Endothelial cell of umbilical vein (primary cell): ENCODE measurements around the gene CARD6. TPM values are rescaled to one million over a fixed set of nuclear protein-coding genes. Genes with fewer than 3 reads are reported as not detected.
"Not testable (repeated sequence)": the region's sequence is repeated elsewhere in the genome, so short reads cannot be mapped to it uniquely, and the experiment has no call there.

ENCODE experiments used
- BruUV-seq: library from RNA; stranded (reverse); fragments of 400-500 nt; replicated peaks from 2 replicates; lab custom pipeline; 2021; lab: Mats Ljungman, UMichigan
- CTCF ChIA-PET: fragments of 300-600, 350-600 bp; sonication (Branson Sonifier 250); formaldehyde crosslinking; loops from one replicate; lab custom pipeline; 2021; ENCODE audit warnings: antibody characterized with exemption, inconsistent platforms; lab: Charles Lee
- POLR2A ChIA-PET: fragments of 300-600, 350-600 bp; sonication (Branson Sonifier 250); formaldehyde crosslinking; loops from one replicate; lab custom pipeline; 2021; ENCODE audit warnings: antibody characterized with exemption, inconsistent platforms; lab: Charles Lee
- DNase-seq: peaks from one replicate; pipeline ENCODE4 v3.0.0-alpha.2; 2011; ENCODE audit warnings: low read depth, low spot score
- FAIRE-seq: peaks from 2 replicates; lab custom pipeline; 2011; peaks lifted over from hg19 to GRCh38; lab: Jason Lieb, UNC
- H2AFZ ChIP-seq: 2 replicates; pipeline ENCODE4 v1.6.0; 2012; ENCODE audit warnings: low read depth, low read length, control low read depth, inconsistent platforms
- H3K27ac ChIP-seq: 2 replicates; pipeline ENCODE4 v1.5.1; 2011; ENCODE audit warnings: low read depth, mild to moderate bottlenecking, control low read depth, low read length, moderate library complexity; ENCODE audit not compliant: insufficient read depth
- H3K27me3 ChIP-seq, 2 experiments: 2 replicates each; pipeline versions ENCODE4 v1.6.0 to v1.6.1; 2011; ENCODE audit warnings: low read length in 2 of 2, mixed read lengths in 1 of 2; ENCODE audit not compliant: control insufficient read depth in 2 of 2, insufficient read depth in 2 of 2
- H3K36me3 ChIP-seq, 2 experiments: 2 replicates in 1 of 2; 3 replicates in 1 of 2; pipeline ENCODE4 v1.5.1; 2011; ENCODE audit warnings: low read length in 2 of 2, mild to moderate bottlenecking in 1 of 2, moderate library complexity in 1 of 2; ENCODE audit not compliant: control insufficient read depth in 2 of 2, insufficient read depth in 2 of 2; ENCODE audit errors: extremely low read depth in 1 of 2
- H3K4me1 ChIP-seq: 3 replicates; pipeline ENCODE4 v1.5.1; 2011; ENCODE audit warnings: mild to moderate bottlenecking, low read length; ENCODE audit not compliant: control insufficient read depth, insufficient read depth; ENCODE audit errors: extremely low read depth
- H3K4me2 ChIP-seq: 2 replicates; pipeline ENCODE4 v1.6.1; 2011; ENCODE audit warnings: low read length, control low read depth, mixed read lengths; ENCODE audit not compliant: insufficient read depth
- H3K4me3 ChIP-seq, 3 experiments: fragments of 200-600 bp in 1 of 3; sonication (generic), shearing (Covaris generic) in 1 of 3; replicated peaks in 1 of 3; 2 replicates each; pipeline ENCODE4 v1.5.1; 2011 to 2016; ENCODE audit warnings: control low read depth in 3 of 3, low read length in 3 of 3, mild to moderate bottlenecking in 2 of 3, inconsistent platforms in 1 of 3, low read depth in 1 of 3, moderate library complexity in 1 of 3; ENCODE audit not compliant: insufficient read depth in 1 of 3
- H3K79me2 ChIP-seq: 2 replicates; pipeline ENCODE4 v1.6.0; 2012; ENCODE audit warnings: low read length, inconsistent platforms; ENCODE audit not compliant: control insufficient read depth, insufficient read depth
- H3K9ac ChIP-seq: replicated peaks from 2 replicates; pipeline ENCODE3; 2011; ENCODE audit warnings: low read length, control low read depth; ENCODE audit not compliant: insufficient read depth; ENCODE audit errors: extremely low read depth
- H3K9me1 ChIP-seq: replicated peaks from 3 replicates; pipeline ENCODE4 v1.6.0; 2011; ENCODE audit warnings: mild to moderate bottlenecking, low read length; ENCODE audit not compliant: control insufficient read depth, insufficient read depth; ENCODE audit errors: extremely low read depth
- H3K9me3 ChIP-seq: replicated peaks from 2 replicates; pipeline ENCODE4 v1.5.1; 2012; ENCODE audit warnings: low read length, inconsistent platforms; ENCODE audit not compliant: control insufficient read depth, insufficient read depth
- H4K20me1 ChIP-seq: replicated peaks from 2 replicates; pipeline ENCODE3; 2011; ENCODE audit warnings: mild to moderate bottlenecking, low read length; ENCODE audit not compliant: control insufficient read depth, insufficient read depth; ENCODE audit errors: extremely low read depth
- EZH2 ChIP-seq: IDR thresholded peaks from 2 replicates; pipeline ENCODE4 v1.6.1; 2012; ENCODE audit warnings: borderline replicate concordance, low read depth, mild to moderate bottlenecking, moderate library complexity, low read length, inconsistent platforms; ENCODE audit not compliant: severe bottlenecking
- FOS ChIP-seq: IDR thresholded peaks from 2 replicates; pipeline ENCODE4 v1.6.1; 2011; ENCODE audit warnings: mild to moderate bottlenecking, low read length, moderate library complexity, borderline replicate concordance; ENCODE audit not compliant: insufficient read depth
- GATA2 ChIP-seq: IDR thresholded peaks from 2 replicates; pipeline ENCODE4 v1.7.0; 2011; ENCODE audit warnings: low read depth, mild to moderate bottlenecking, moderate library complexity, mixed read lengths, low read length; ENCODE audit not compliant: insufficient read length, insufficient read depth
- JUN ChIP-seq: IDR thresholded peaks from 2 replicates; pipeline ENCODE4 v1.6.1; 2011; ENCODE audit warnings: borderline replicate concordance, low read depth; ENCODE audit not compliant: insufficient read length, insufficient read depth
- MAX ChIP-seq: IDR thresholded peaks from 2 replicates; pipeline ENCODE4 v1.6.1; 2011; ENCODE audit not compliant: insufficient read depth, insufficient read length
- MYC ChIP-seq: IDR thresholded peaks from one replicate; pipeline ENCODE4 v1.6.1; 2011; ENCODE audit warnings: mild to moderate bottlenecking, low read depth, low read length
- POLR2A ChIP-seq: IDR thresholded peaks from 2 replicates; pipeline ENCODE4 v1.6.1; 2012; ENCODE audit warnings: low read depth, mild to moderate bottlenecking, control low read depth, low read length
- POLR2AphosphoS5 ChIP-seq: IDR thresholded peaks from 2 replicates; pipeline ENCODE4 v1.6.1; 2012; ENCODE audit warnings: low read depth, mild to moderate bottlenecking, control low read depth, low read length, moderate library complexity; ENCODE audit not compliant: insufficient read depth
- dilution Hi-C: fragments of 300-500 bp; cut with MboI; formaldehyde crosslinking; loops from one replicate; pipeline ENCODE4 v1.15.0; 2019; ENCODE audit warnings: low sequenced_read_pairs; ENCODE audit not compliant: extremely low pct_ligation_motif_present
- intact Hi-C: fragments of 100-400 bp; cut with micrococcal nuclease; formaldehyde crosslinking; loops from one replicate; pipeline ENCODE4 v1.10.0; 2022
- polyA plus RNA-seq, 4 experiments: library from polyadenylated mRNA; depleted of rRNA in 3 of 4; stranded (reverse) in 3 of 4; unstranded in 1 of 4; fragments of >200 nt; gene quantifications; 2 replicates each; pipeline versions ENCODE4 v1.2.1 to v1.2.3, GENCODE V29; 2011 to 2012; ENCODE audit warnings: missing spikeins in 1 of 4
- total RNA-seq: library from RNA; stranded (reverse); gene quantifications from 2 replicates; pipeline ENCODE4 v1.2.3, GENCODE V29; 2021
- TF ChIP-seq, protein P1 (sequence below), 2 donors: IDR thresholded peaks; 1 replicate in 1 of 2; 2 replicates in 1 of 2; pipeline ENCODE4 v1.5.1; 2011; ENCODE audit warnings: low read length in 2 of 2, mild to moderate bottlenecking in 2 of 2, moderate library complexity in 2 of 2, control low read depth in 1 of 2, inconsistent platforms in 1 of 2, low read depth in 1 of 2; ENCODE audit not compliant: insufficient read depth in 1 of 2; ENCODE audit errors: extremely low read depth in 1 of 2

Gene CARD6
- total and polyA plus RNA-seq, 2 donors (not counting 3 experiments of a cell fraction or from before 2014, with no cell fraction given) = 11.0 to 23.8 TPM

- FAIRE-seq (no peak), DNase-seq (no peak)
- H3K4me1 ChIP-seq = no peaks in the 10 kb centered on the region
- no peaks in the 10 kb centered on the region for H3K9me1 ChIP-seq
- ChIA-PET CTCF (no interaction called here), POLR2A (no interaction called here)
- H3K27ac ChIP-seq = no peak overlapping the region
- H3K36me3 ChIP-seq = no peaks in the 10 kb centered on the region
- TF ChIP-seq POLR2AphosphoS5 = no peak
- TF ChIP-seq GATA2 = no peak
- TF ChIP-seq EZH2 = no peak
- no peak for TF ChIP-seq MYC
- TF ChIP-seq, protein P1, sequence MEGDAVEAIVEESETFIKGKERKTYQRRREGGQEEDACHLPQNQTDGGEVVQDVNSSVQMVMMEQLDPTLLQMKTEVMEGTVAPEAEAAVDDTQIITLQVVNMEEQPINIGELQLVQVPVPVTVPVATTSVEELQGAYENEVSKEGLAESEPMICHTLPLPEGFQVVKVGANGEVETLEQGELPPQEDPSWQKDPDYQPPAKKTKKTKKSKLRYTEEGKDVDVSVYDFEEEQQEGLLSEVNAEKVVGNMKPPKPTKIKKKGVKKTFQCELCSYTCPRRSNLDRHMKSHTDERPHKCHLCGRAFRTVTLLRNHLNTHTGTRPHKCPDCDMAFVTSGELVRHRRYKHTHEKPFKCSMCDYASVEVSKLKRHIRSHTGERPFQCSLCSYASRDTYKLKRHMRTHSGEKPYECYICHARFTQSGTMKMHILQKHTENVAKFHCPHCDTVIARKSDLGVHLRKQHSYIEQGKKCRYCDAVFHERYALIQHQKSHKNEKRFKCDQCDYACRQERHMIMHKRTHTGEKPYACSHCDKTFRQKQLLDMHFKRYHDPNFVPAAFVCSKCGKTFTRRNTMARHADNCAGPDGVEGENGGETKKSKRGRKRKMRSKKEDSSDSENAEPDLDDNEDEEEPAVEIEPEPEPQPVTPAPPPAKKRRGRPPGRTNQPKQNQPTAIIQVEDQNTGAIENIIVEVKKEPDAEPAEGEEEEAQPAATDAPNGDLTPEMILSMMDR (IDR thresholded peaks at IDR 0.05; ENCODE audit: extremely low read depth in 1 of 2, insufficient read depth in 1 of 2, low read depth in 1 of 2, low read length in 2 of 2) = no peak
- TF ChIP-seq FOS = no peak
- TF ChIP-seq POLR2A = no peak
- no peak for TF ChIP-seq JUN
- TF ChIP-seq MAX = no peak
- H3K9me3 ChIP-seq = no peaks in the 10 kb centered on the region
- no peak overlapping the region for H2AFZ ChIP-seq
- no peak overlapping the region for H3K9ac ChIP-seq
- no peaks in the 10 kb centered on the region for H4K20me1 ChIP-seq
- no peak overlapping the region for H3K4me3 ChIP-seq
- peaks cover 0 to 2% of the 10 kb centered on the region in 2 experiments for H3K27me3 ChIP-seq
- H3K79me2 ChIP-seq = no peaks in the 10 kb centered on the region
- dilution Hi-C loops (no loop called here), intact Hi-C loops (no loop called here)
- no peak overlapping the region for H3K4me2 ChIP-seq
- BruUV-seq = no TSS peak
Observed at GRCh38 chr5:40882291-40882690, 41.1 kb downstream of the CARD6 start.

DNA sequence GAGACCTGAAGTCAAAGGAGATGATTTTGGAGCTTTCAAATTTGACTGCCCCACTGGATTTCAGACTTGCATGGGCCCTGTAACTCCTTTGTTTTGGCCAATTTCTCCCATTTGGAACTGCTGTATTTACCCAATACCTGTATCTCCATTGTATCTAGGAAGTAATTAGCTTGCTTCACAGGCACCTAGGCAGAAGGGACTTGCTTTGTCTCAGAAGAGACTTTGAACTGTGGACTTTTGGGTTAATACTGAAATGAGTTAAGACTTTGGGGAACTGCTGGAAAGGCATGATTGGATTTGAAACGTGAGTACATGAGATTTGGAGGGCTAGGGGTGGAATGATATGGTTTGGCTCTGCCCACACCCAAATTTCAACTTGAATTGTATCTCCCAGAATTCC, 41.9 kb downstream of the CARD6 start:
- H3K4me1 ChIP-seq, H4K20me1 ChIP-seq, FAIRE-seq, H3K79me2 ChIP-seq, H3K9me1 ChIP-seq, POLR2A ChIA-PET, H3K4me3 ChIP-seq, H3K27ac ChIP-seq, H3K9me3 ChIP-seq, dilution Hi-C loops, H3K4me2 ChIP-seq, DNase-seq, H3K9ac ChIP-seq, intact Hi-C loops, CTCF ChIA-PET, BruUV-seq, H2AFZ ChIP-seq, H3K27me3 ChIP-seq, H3K36me3 ChIP-seq: not testable (repeated sequence)
